ENCODE data around the gene B9D2.
"Not testable (repeated sequence)": the region's sequence is repeated elsewhere in the genome, so short reads cannot be mapped to it uniquely, and the experiment has no call there.

Gene B9D2

GRCh38 chr19:41354343-41354953, 9.5 kb downstream of the B9D2 start:
- no peak for DNase-seq

GRCh38 chr19:41353466-41354342, 10.2 kb downstream of the B9D2 start, which contains the start of gene TGFB1:
Gene TGFB1 (minus strand): TSS chr19:41353922. CDS start chr19:41353044, 878 bp downstream.
- DNase-seq = peak; percentile 81 to 92

GRCh38 chr19:41352609-41353465, 11.1 kb downstream of the B9D2 start:
- DNase-seq = peak; percentile 63 to 74

GRCh38 chr19:41352279-41352608, 11.7 kb downstream of the B9D2 start:
- no peak for DNase-seq

- peak; percentile 67 to 80 for DNase-seq
Measured at GRCh38 chr19:41351339-41352245, 12.4 kb downstream of the B9D2 start.

GRCh38 chr19:41350735-41351338, 13.1 kb downstream of the B9D2 start:
- DNase-seq = no peak

- DNase-seq = not testable (repeated sequence)
Measured at GRCh38 chr19:41346916-41347315, 17.0 kb downstream of the B9D2 start.

GRCh38 chr19:41344162-41344561, 19.8 kb downstream of the B9D2 start:
- no peak for DNase-seq

GRCh38 chr19:41341669-41342490, 22.1 kb downstream of the B9D2 start:
- DNase-seq = peak in 1 of 2 donors; percentile 56

GRCh38 chr19:41339936-41340335, 24.0 kb downstream of the B9D2 start:
- no peak for DNase-seq

- no peak for DNase-seq
Measured at GRCh38 chr19:41335467-41335866, 28.5 kb downstream of the B9D2 start.

GRCh38 chr19:41334793-41335192, 29.2 kb downstream of the B9D2 start:
- peak; percentile 84 to 95 for DNase-seq

- DNase-seq = no peak
Measured at GRCh38 chr19:41332468-41332867, 31.5 kb downstream of the B9D2 start.

GRCh38 chr19:41332000-41332399, 31.9 kb downstream of the B9D2 start:
- no peak for DNase-seq

GRCh38 chr19:41330946-41331678, 32.8 kb downstream of the B9D2 start:
- no peak for DNase-seq

GRCh38 chr19:41330481-41330880, 33.5 kb downstream of the B9D2 start:
- no peak for DNase-seq

GRCh38 chr19:41328842-41329225, 35.1 kb downstream of the B9D2 start:
- peak; percentile 80 to 83 for DNase-seq

GRCh38 chr19:41328157-41328841, 35.6 kb downstream of the B9D2 start:
- DNase-seq = no peak

GRCh38 chr19:41327576-41328156, 36.3 kb downstream of the B9D2 start:
- DNase-seq = peak; percentile 74 to 88

Data from inflammatory macrophage treated with lipopolysaccharide for 1 hour (primary cell).